Dedifferentiated amniotic fluid mesenchymal stem cell (primary cell): ENCODE results near the gene ADAMTS5.

Experiments
- DNase-seq: peaks from one replicate; pipeline ENCODE4 v3.0.0-alpha.2; 2016; ENCODE audit errors: extremely low spot score

Gene ADAMTS5

GRCh38 chr21:26967062-26967913, at the start of gene ADAMTS5:
ADAMTS5 (minus strand) TSS chr21:26967088; CDS start chr21:26966391, 697 bp downstream.
- DNase-seq, result peak; percentile 65

- no peak for DNase-seq
These were observed 34.6 kb upstream of the ADAMTS5 start for GRCh38 chr21:27001526-27001925.

GRCh38 chr21:26983576-26983975, 16.7 kb upstream of the ADAMTS5 start:
- DNase-seq, result no peak

GRCh38 chr21:26982767-26983166, 15.9 kb upstream of the ADAMTS5 start:
- no peak for DNase-seq

- peak; percentile 28 for DNase-seq
These were observed 10.9 kb upstream of the ADAMTS5 start for GRCh38 chr21:26977746-26978145.

GRCh38 chr21:26973226-26973625, 6.3 kb upstream of the ADAMTS5 start:
- no peak for DNase-seq

- DNase-seq, result no peak
These were observed 5.3 kb upstream of the ADAMTS5 start for GRCh38 chr21:26972192-26972591.

- DNase-seq, result no peak
These were observed 3.3 kb upstream of the ADAMTS5 start for GRCh38 chr21:26969971-26970725.

- no peak for DNase-seq
These were observed 233 bp downstream of the ADAMTS5 start for GRCh38 chr21:26966649-26967061.

- DNase-seq, result no peak
These were observed 844 bp downstream of the ADAMTS5 start for GRCh38 chr21:26965907-26966581.

- no peak for DNase-seq
These were observed 1.6 kb downstream of the ADAMTS5 start for GRCh38 chr21:26965040-26965906.

GRCh38 chr21:26964170-26964778, 2.6 kb downstream of the ADAMTS5 start:
- no peak for DNase-seq

- no peak for DNase-seq
These were observed 4.2 kb downstream of the ADAMTS5 start for GRCh38 chr21:26962621-26963181.

- no peak for DNase-seq
These were observed 5.2 kb downstream of the ADAMTS5 start for GRCh38 chr21:26961698-26962097.

- DNase-seq, result no peak
These were observed 8.1 kb downstream of the ADAMTS5 start for GRCh38 chr21:26958788-26959187.

GRCh38 chr21:26956813-26957212, 10.1 kb downstream of the ADAMTS5 start:
- DNase-seq, result no peak

GRCh38 chr21:26956216-26956615, 10.7 kb downstream of the ADAMTS5 start:
- DNase-seq, result no peak

- DNase-seq, result no peak
These were observed 12.2 kb downstream of the ADAMTS5 start for GRCh38 chr21:26954662-26955121.

GRCh38 chr21:26952374-26953066, 14.4 kb downstream of the ADAMTS5 start:
- DNase-seq, result no peak

- no peak for DNase-seq
These were observed 17.1 kb downstream of the ADAMTS5 start for GRCh38 chr21:26949830-26950229.
